ENCODE results near the gene SENP6. TPM values are rescaled to one million over a fixed set of nuclear protein-coding genes. Genes with fewer than 3 reads are reported as not detected.

The SENP6 gene
- 58.9 and 76.6 TPM in 2 replicates for total RNA-seq

GRCh38 chr6:75601304-75602245 lies at the start of gene SENP6:
Gene SENP6, plus strand, starts transcription at chr6:75601880. Its CDS starts 645 bp downstream, at chr6:75602525.

GRCh38 chr6:75748743-75749538 lies 147.3 kb downstream of the SENP6 start, which contains the start of gene MYO6:
Gene MYO6, plus strand, starts transcription at chr6:75749239. Its CDS starts 68,309 bp downstream, at chr6:75817548.

Other genes starting within 250 kb of the SENP6 start
- gene FILIP1, start 108.1 kb upstream of the SENP6 start, total RNA-seq: 0.29 and 0.83 TPM in 2 replicates
- 15.9 and 18.6 TPM in 2 replicates for gene MYO6, start 147.4 kb downstream of the SENP6 start, total RNA-seq

Measured in smooth muscle cell of trachea (primary cell).